GM21723 (cell line): ENCODE results near the gene FKBP1C.

Experiments used
- ATAC-seq: cut with Tn5 transposase; IDR thresholded peaks from one replicate; pipeline ENCODE4 v1.9.1; 2021; ENCODE audit warnings: mild to moderate bottlenecking, moderate library complexity; ENCODE audit not compliant: unreplicated experiment

The FKBP1C gene

GRCh38 chr6:63261820-63262219 lies 50.6 kb downstream of the FKBP1C start:
- no peak for ATAC-seq
